A673 (cell line): ENCODE measurements around the gene CDK17.

ENCODE experiments used
- CTCF ChIP-seq: fragments of 300-800, 200-600 bp; sonication (generic); conservative IDR thresholded peaks from 2 replicates; pipeline ENCODE4 v1.5.1; 2017; ENCODE audit warnings: low read depth, mild to moderate bottlenecking, antibody characterized with exemption, low read length, moderate library complexity, mixed read lengths
- EZH2 ChIP-seq: fragments of 200-600 bp; sonication (generic); IDR thresholded peaks from 2 replicates; pipeline ENCODE4 v1.6.1; 2017; ENCODE audit warnings: borderline replicate concordance, low read depth, mild to moderate bottlenecking, mixed read lengths, antibody characterized with exemption, low read length; ENCODE audit not compliant: poor library complexity, severe bottlenecking

- TF ChIP-seq CTCF (no peak), EZH2 (no peak)
Observed at GRCh38 chr12:96249196-96250118, 150.8 kb downstream of the CDK17 start.
